Astrocyte (in vitro differentiated cells and primary cell): Measurements from ENCODE around the gene CA6.

Experiments
- EZH2 ChIP-seq: IDR thresholded peaks from 2 replicates; pipeline ENCODE4 v1.6.1; 2012; ENCODE audit warnings: mild to moderate bottlenecking, low read length, inconsistent platforms; ENCODE audit not compliant: insufficient read depth
- TF ChIP-seq, protein P1 (sequence below): IDR thresholded peaks from 2 replicates; pipeline ENCODE4 v1.5.1; 2011; ENCODE audit warnings: low read depth, mild to moderate bottlenecking, inconsistent platforms, low read length, moderate library complexity; ENCODE audit not compliant: insufficient read depth

DNA sequence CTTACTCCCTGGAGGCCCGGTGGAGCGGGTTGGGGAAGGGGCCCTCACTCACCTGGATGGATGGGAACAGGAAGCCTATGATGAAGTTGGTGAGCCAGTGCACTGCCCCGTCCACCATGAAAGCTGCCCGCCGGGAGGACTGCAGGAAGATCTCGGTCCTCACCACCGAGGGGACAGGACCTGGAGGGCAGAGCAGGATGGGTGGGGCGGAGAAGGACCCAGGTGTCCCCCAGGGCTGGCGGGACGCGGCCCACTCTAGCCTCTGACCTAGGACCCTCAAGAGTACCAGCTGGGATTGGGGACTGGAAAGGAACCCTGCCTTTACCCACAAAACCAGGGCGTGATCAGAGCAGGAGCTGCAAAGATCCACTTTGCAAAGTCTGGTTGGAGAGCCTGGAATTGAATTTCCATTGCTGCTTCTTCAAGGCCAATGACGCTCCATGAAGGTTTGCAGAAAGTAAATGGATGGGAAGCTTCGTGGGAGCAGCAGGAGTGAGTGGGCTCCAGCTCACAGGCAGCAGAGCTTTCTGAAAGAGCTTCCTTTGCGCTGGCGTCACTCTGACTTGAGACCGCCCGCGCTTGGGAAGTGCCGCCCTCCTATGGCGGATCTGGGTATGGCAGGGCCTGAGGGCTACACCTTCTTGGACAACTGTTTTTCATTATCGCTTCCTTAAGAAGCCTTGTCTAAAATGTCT is 59.2 kb downstream of the CA6 start:
- TF ChIP-seq, protein P1, sequence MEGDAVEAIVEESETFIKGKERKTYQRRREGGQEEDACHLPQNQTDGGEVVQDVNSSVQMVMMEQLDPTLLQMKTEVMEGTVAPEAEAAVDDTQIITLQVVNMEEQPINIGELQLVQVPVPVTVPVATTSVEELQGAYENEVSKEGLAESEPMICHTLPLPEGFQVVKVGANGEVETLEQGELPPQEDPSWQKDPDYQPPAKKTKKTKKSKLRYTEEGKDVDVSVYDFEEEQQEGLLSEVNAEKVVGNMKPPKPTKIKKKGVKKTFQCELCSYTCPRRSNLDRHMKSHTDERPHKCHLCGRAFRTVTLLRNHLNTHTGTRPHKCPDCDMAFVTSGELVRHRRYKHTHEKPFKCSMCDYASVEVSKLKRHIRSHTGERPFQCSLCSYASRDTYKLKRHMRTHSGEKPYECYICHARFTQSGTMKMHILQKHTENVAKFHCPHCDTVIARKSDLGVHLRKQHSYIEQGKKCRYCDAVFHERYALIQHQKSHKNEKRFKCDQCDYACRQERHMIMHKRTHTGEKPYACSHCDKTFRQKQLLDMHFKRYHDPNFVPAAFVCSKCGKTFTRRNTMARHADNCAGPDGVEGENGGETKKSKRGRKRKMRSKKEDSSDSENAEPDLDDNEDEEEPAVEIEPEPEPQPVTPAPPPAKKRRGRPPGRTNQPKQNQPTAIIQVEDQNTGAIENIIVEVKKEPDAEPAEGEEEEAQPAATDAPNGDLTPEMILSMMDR, result peak; percentile 94
- no peak for TF ChIP-seq EZH2
